WTC11 (cell line): ENCODE measurements around the gene TIMM13.

Experiments used
- ATF2 ChIP-seq: sonication (generic); formaldehyde crosslinking; IDR thresholded peaks from 2 replicates; pipeline ENCODE4 v1.8.1; 2022; ENCODE audit warnings: low read depth, missing genetic modification reagents, borderline replicate concordance
- ATF3 ChIP-seq: sonication (generic); formaldehyde crosslinking; conservative IDR thresholded peaks from 2 replicates; pipeline ENCODE4 v1.8.1; 2022; ENCODE audit warnings: mild to moderate bottlenecking, missing genetic modification reagents
- CTCF ChIP-seq: fragments of 200-600 bp; IDR thresholded peaks from 2 replicates; pipeline ENCODE4 v1.8.0; 2022; ENCODE audit warnings: antibody characterized with exemption
- IRF1 ChIP-seq: sonication (generic); formaldehyde crosslinking; IDR thresholded peaks from 2 replicates; pipeline ENCODE4 v1.8.0; 2023; ENCODE audit warnings: missing genetic modification reagents
- NR2C2 ChIP-seq: sonication (generic); formaldehyde crosslinking; IDR thresholded peaks from 2 replicates; pipeline ENCODE4 v1.8.0; 2022; ENCODE audit warnings: mild to moderate bottlenecking, missing genetic modification reagents
- SMAD4 ChIP-seq: sonication (generic); formaldehyde crosslinking; IDR thresholded peaks from 2 replicates; pipeline ENCODE4 v1.8.0; 2022; ENCODE audit warnings: mild to moderate bottlenecking, missing genetic modification reagents
- USF2 ChIP-seq: sonication (generic); formaldehyde crosslinking; IDR thresholded peaks from 2 replicates; pipeline ENCODE4 v1.8.1; 2023; ENCODE audit warnings: mild to moderate bottlenecking, missing genetic modification reagents, moderate library complexity
- ZNF263 ChIP-seq: sonication (generic); formaldehyde crosslinking; IDR thresholded peaks from 2 replicates; pipeline ENCODE4 v1.8.1; 2022; ENCODE audit warnings: low read depth, mild to moderate bottlenecking, moderate library complexity, missing genetic modification reagents

- TF ChIP-seq ATF2 (CRISPR knock-in tag) (no peak), CTCF (no peak), ZNF263 (CRISPR knock-in tag) (no peak), IRF1 (CRISPR knock-in tag) (no peak), SMAD4 (CRISPR knock-in tag) (no peak), ATF3 (no peak), USF2 (CRISPR knock-in tag) (no peak), NR2C2 (CRISPR knock-in tag) (no peak)
These were observed 17.0 kb upstream of the TIMM13 start for GRCh38 chr19:2444251-2445002.
